Neural crest cell (in vitro differentiated cells): ENCODE results near the gene PLOD1. TPM values are rescaled to one million over a fixed set of nuclear protein-coding genes. Genes with fewer than 3 reads are reported as not detected.
"Not testable (repeated sequence)": the region's sequence is repeated elsewhere in the genome, so short reads cannot be mapped to it uniquely, and the experiment has no call there.

Experiments
- DNase-seq: peaks from one replicate; pipeline ENCODE4 v3.0.0; 2021; ENCODE audit warnings: low read depth, mixed read lengths, low spot score
- H3K27ac Mint-ChIP-seq: one replicate; pipeline ENCODE4 v1.8.0; 2021; ENCODE audit warnings: mild to moderate bottlenecking, mixed read lengths; ENCODE audit not compliant: unreplicated experiment
- H3K27me3 Mint-ChIP-seq: 2 replicates; pipeline ENCODE4 v1.8.0; 2021; ENCODE audit warnings: low read depth, mild to moderate bottlenecking, mixed read lengths
- H3K36me3 Mint-ChIP-seq: 2 replicates; pipeline ENCODE4 v1.8.0; 2021; ENCODE audit warnings: low read depth, mild to moderate bottlenecking, mixed read lengths
- H3K4me1 Mint-ChIP-seq: 2 replicates; pipeline ENCODE4 v1.8.0; 2021; ENCODE audit warnings: mixed read lengths
- H3K4me3 Mint-ChIP-seq: one replicate; pipeline ENCODE4 v1.8.0; 2021; ENCODE audit warnings: mild to moderate bottlenecking, mixed read lengths
- H3K9me3 Mint-ChIP-seq: 2 replicates; pipeline ENCODE4 v1.8.0; 2021; ENCODE audit warnings: mixed read lengths
- total RNA-seq: library from RNA; stranded (reverse); gene quantifications from 2 replicates; pipeline ENCODE4 v1.2.1, GENCODE V29; 2021
- TF ChIP-seq, protein P1 (sequence below): fragments of 200-600 bp; sonication (generic); conservative IDR thresholded peaks from 2 replicates; pipeline ENCODE4 v1.5.0; 2021; ENCODE audit warnings: antibody characterized with exemption, mild to moderate bottlenecking

PLOD1 gene
- total RNA-seq, 1 donor from 2014 or later = 58.7 TPM

DNA sequence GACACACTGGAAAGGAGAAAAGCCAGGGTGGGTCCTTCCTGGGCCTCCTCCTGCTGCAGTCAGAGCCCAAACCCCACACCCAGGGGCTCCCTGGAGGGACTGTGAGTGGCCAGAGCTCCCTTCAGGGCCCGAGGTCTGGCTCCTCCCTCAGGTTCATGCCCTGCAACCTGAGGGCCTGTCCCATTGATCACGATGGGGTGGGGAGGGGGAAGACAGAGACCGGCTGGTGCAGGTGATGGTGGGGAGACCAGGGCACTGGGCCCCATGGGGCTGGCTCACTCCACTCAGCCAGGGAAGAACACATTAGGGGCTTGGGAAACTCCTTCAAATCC lies 45.7 kb upstream of the PLOD1 start:
- DNase-seq = no peak
- Mint-ChIP-seq H3K36me3 (no peaks in the 10 kb centered on the region), H3K27me3 (peaks cover 8% of the 10 kb centered on the region), H3K4me1 (no peaks in the 10 kb centered on the region), H3K27ac (no peak overlapping the region), H3K9me3 (no peaks in the 10 kb centered on the region), H3K4me3 (no peak overlapping the region)
- TF ChIP-seq, protein P1, sequence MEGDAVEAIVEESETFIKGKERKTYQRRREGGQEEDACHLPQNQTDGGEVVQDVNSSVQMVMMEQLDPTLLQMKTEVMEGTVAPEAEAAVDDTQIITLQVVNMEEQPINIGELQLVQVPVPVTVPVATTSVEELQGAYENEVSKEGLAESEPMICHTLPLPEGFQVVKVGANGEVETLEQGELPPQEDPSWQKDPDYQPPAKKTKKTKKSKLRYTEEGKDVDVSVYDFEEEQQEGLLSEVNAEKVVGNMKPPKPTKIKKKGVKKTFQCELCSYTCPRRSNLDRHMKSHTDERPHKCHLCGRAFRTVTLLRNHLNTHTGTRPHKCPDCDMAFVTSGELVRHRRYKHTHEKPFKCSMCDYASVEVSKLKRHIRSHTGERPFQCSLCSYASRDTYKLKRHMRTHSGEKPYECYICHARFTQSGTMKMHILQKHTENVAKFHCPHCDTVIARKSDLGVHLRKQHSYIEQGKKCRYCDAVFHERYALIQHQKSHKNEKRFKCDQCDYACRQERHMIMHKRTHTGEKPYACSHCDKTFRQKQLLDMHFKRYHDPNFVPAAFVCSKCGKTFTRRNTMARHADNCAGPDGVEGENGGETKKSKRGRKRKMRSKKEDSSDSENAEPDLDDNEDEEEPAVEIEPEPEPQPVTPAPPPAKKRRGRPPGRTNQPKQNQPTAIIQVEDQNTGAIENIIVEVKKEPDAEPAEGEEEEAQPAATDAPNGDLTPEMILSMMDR = no peak

DNA sequence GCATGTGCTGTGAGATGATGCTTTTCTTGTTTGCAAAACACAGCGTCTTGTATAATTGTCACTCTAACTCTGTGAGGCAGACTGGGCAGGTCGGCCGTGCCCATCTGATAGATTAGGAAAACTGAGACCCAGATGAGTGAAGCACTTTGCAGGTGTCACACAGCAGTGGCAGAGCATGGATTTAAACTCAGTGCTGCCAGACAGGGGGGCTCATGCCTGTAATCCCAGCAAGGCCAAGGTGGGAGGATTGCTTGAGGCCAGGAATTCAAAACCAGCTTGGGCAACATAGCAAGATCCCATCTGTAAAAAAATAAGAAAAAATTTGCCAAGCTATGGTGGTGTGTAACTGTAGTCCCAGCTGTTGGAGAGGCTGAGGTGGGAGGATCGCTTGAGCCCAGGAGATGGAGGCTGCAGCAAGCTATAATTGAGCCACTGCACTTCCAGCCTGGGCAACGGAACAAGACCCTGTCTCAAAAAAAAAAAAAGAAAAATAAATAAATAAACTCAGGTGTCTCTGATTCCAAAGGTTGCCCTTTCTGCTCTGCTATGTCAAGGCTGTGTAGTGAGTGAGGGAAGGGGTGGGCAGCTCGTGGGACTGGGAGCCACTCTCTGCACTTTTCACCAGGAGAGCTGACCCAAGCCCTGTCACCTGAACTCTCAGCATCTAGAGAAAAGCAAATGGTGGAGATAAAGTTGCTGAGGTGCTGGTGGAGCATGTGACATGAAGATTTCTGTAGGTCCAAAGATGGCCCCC lies 42.9 kb upstream of the PLOD1 start:
- no peaks in the 10 kb centered on the region for H3K4me1 Mint-ChIP-seq
- no peaks in the 10 kb centered on the region for H3K36me3 Mint-ChIP-seq
- H3K9me3 Mint-ChIP-seq = no peaks in the 10 kb centered on the region
- no peak for DNase-seq
- no peak overlapping the region for H3K27ac Mint-ChIP-seq
- TF ChIP-seq, protein P1 = no peak
- peaks cover 14% of the 10 kb centered on the region for H3K27me3 Mint-ChIP-seq
- H3K4me3 Mint-ChIP-seq = no peak overlapping the region

DNA sequence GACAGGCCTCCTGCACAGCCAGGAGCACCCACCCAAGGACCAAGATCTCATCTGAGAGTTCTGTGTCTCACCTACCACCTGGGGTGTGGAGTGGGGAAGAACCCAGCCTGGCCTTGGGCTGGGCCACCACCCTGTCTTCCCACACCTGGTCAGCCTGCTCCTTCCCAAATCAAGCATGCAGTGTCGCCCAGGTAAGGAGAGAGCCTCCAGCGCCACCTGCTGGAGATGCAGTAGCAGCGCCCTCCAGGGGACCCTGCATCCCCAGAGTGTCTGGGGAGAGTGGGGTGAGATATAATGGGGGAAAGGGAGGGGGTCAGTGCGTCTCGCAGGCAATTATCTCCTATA lies 40.6 kb upstream of the PLOD1 start:
- H3K27me3 Mint-ChIP-seq = peaks cover 34% of the 10 kb centered on the region
- H3K36me3 Mint-ChIP-seq = no peaks in the 10 kb centered on the region
- H3K4me3 Mint-ChIP-seq = no peak overlapping the region
- no peaks in the 10 kb centered on the region for H3K4me1 Mint-ChIP-seq
- no peak overlapping the region for H3K27ac Mint-ChIP-seq
- no peaks in the 10 kb centered on the region for H3K9me3 Mint-ChIP-seq
- peak; percentile 60 for DNase-seq
- TF ChIP-seq, protein P1 = peak; percentile 84

DNA sequence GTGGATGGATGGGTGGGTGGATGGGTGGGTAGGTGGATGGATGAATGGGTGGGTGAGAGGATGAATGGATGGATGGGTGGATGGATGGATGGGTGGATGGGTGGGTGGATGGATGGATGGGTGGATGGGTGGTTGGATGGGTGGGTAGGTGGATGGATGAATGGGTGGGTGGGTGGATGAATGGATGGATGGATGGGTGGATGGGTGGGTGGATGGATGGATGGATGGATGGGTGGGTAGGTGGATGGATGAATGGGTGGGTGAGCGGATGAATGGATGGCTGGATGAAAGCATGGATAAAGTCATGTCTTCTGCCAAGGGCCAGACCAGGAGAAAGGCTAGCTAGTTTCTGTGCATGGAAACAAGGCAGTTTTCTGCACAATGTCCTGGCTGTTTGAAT lies 40.0 kb upstream of the PLOD1 start:
- peaks cover 40% of the 10 kb centered on the region for H3K27me3 Mint-ChIP-seq
- H3K4me1 Mint-ChIP-seq, H3K27ac Mint-ChIP-seq, DNase-seq, H3K9me3 Mint-ChIP-seq, H3K36me3 Mint-ChIP-seq, H3K4me3 Mint-ChIP-seq: not testable (repeated sequence)

- H3K27ac Mint-ChIP-seq = no peak overlapping the region
- H3K27me3 Mint-ChIP-seq = peaks cover 58% of the 10 kb centered on the region
- TF ChIP-seq, protein P1 = no peak
- DNase-seq = no peak
- no peak overlapping the region for H3K4me3 Mint-ChIP-seq
- no peaks in the 10 kb centered on the region for H3K9me3 Mint-ChIP-seq
- H3K36me3 Mint-ChIP-seq = no peaks in the 10 kb centered on the region
- H3K4me1 Mint-ChIP-seq = no peaks in the 10 kb centered on the region
Observed at GRCh38 chr1:11898086-11898785, 36.3 kb upstream of the PLOD1 start.

- Mint-ChIP-seq H3K4me1 (no peaks in the 10 kb centered on the region), H3K4me3 (no peak overlapping the region)
- no peak for DNase-seq
Observed at GRCh38 chr1:11898831-11899467, 35.6 kb upstream of the PLOD1 start.

DNA sequence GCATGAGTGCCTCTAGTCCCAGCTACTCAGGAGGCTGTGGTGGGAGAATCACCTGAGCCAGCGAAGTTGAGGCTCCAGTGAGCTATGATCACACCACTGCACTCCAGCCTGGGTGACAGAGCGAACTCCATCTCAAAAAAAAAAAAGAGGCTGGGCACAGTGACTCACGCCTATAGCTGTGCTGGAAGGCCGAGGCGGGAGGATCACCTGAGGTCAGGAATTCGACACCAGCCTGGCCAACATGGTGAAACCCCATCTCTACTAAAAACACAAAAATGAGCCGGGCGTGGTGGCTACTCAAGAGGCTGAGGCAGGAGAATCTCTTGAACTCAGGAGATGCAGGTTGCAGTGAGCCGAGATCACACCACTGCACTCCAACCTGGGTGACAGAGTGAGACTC lies 33.1 kb upstream of the PLOD1 start:
- DNase-seq, H3K9me3 Mint-ChIP-seq, H3K4me3 Mint-ChIP-seq, H3K4me1 Mint-ChIP-seq, H3K36me3 Mint-ChIP-seq, H3K27ac Mint-ChIP-seq: not testable (repeated sequence)
- peaks cover 57% of the 10 kb centered on the region for H3K27me3 Mint-ChIP-seq

More at GRCh38 chr1:11898831-11899467, 35.6 kb upstream of the PLOD1 start:
- H3K36me3 Mint-ChIP-seq = no peaks in the 10 kb centered on the region
- H3K9me3 Mint-ChIP-seq = no peaks in the 10 kb centered on the region
- no peak overlapping the region for H3K27ac Mint-ChIP-seq
- H3K27me3 Mint-ChIP-seq = peaks cover 54% of the 10 kb centered on the region
- TF ChIP-seq, protein P1 = no peak
